ENCODE results near the gene PRR33. TPM values are rescaled to one million over a fixed set of nuclear protein-coding genes. Genes with fewer than 3 reads are reported as not detected.

Gene PRR33
- not detected in 2 replicates for total RNA-seq

DNA sequence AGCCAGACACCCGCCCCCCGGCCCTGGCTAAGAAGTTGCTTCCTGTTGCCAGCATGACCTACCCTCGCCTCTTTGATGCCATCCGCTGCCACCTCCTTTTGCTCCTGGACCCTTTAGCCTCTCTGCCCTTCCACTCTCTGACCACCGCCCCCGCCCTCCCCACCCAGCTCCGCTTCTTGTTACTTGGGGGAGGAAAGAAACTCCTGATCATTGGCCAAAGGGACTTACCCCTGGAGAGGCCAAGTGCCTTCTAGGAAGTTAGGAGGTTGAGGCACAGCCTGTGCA, at the start of gene PRR33:
TSS of gene PRR33 (minus strand) at position 65 of the 285 bp plus-strand sequence. CDS start 1,311 bp downstream, outside the sequence.

DNA sequence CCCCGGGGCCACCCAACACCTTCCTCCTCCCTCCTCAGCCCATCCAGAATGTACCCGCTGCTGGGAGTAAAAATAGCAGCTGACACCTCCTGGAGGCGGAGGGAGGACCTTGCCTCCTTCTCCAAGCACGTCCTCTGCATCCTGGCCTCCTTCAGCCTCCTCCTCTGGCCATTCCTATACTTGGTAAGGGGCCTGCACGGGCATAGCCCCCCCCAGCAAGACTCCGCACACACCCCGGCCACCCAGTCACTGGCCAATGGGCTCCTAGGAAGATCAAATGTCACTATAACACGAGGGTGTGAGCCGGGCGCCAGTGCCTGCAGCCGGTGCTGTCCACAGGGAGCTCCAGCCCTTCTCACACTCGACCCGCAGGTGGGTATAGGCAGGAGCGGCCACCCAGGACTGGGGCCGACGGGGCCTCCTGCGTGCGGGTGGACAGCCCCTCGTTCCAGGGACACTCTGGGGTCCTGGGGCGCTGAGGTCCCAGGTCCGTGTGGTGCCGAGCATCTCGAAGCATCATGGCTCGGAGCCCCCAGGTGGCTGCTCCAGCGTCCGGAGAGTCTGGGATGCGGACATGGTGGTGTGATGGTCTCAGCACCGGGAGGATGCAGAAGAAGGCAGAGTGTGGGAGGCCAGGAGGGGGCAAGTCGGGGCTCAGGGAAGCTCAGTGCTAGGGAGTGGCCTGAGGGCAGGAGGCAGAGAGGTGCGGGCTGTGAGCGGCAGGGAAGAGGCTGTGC, 27.9 kb upstream of the PRR33 start, which contains the start of gene TNNT3:
TSS of gene TNNT3 (plus strand) at position 313 of the 737 bp plus-strand sequence. CDS start 3,172 bp downstream, outside the sequence.

DNA sequence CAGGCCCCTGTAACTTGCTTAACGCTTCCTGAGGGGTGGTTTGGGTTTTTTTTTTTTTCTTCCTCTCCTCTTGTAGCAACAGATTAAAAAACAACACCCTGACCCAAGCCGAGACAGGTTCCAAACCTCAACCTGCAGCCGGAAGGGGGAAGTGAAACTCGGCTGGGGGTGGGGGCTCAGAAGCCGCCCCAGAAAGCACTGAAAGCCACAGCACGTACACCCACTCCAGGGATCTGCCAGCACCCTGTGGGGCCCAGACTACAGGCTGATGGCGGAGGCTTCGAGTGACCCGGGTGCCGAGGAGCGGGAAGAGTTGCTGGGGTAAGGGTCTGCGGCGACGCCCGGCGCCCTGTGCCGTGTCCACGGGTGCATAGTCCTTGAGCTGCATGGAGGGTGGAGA, 38.8 kb downstream of the PRR33 start, which contains the start of gene LSP1:
TSS of gene LSP1 (plus strand) at position 208 of the 400 bp plus-strand sequence. CDS start at position 269, 61 bp downstream.

DNA sequence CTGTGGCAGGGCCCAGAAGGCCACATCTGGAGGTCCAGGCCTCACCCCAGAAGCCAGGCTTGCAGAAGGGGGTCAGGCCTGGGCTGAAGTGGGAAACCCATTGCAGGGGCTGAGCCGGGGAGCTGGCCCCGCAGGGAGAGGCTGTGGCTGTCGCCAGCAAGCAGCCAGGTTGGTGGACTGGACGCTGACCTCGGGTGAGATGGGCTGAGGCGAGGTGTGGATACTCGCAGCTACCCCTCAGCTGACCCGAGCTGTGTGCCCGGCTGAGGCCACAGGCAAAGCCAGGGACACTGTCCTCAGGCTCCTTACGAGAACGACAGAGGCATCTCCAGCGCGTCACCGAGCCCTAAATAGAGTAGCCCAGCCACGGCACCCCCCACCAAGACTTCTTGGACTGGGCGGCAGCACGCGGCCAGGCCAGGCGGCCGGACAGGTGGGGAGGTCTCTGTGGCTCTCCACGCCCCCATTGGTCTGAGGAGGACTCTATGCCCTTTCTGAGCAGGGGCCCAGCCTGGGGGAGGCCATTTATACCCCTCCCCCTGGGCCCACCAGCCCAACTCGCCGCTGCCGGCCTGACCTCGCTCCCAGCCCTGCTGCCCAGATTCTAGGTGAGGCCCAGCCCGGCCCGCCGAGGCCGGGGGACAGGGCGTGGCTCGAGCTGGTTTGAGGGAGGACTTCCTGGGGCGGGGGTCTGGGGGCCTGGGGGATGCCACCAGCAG, 53.1 kb downstream of the PRR33 start, which contains the start of gene TNNI2:
TSS of gene TNNI2 (plus strand) at position 556 of the 719 bp plus-strand sequence. CDS start 716 bp downstream, outside the sequence.

Other genes with a start within 250 kb of the PRR33 start
- gene KRTAP5-6, start 194.7 kb downstream of the PRR33 start, total RNA-seq = not detected in 2 replicates
- gene IFITM10, start 141.3 kb downstream of the PRR33 start, total RNA-seq = 1.1 and 2.2 TPM in 2 replicates
- 226 and 354 TPM in 2 replicates for gene CTSD, start 128.0 kb downstream of the PRR33 start, total RNA-seq
- not detected in 2 replicates for gene SYT8, start 56.9 kb downstream of the PRR33 start, total RNA-seq
- gene TNNI2, start 52.9 kb downstream of the PRR33 start, total RNA-seq = not detected in 2 replicates
- 6.0 and 75.5 TPM in 2 replicates for gene LSP1, start 38.8 kb downstream of the PRR33 start, total RNA-seq
- 0.47 and 3.1 TPM in 2 replicates for gene TNNT3, start 27.8 kb upstream of the PRR33 start, total RNA-seq
- 18.5 and 182 TPM in 2 replicates for gene MRPL23, start 55.4 kb upstream of the PRR33 start, total RNA-seq
- gene H19, start 105.9 kb upstream of the PRR33 start, total RNA-seq = 18.6 and 518 TPM in 2 replicates
- gene IGF2, start 247.5 kb upstream of the PRR33 start, total RNA-seq = under 0.01 and 0.69 TPM in 2 replicates

Data from bronchial smooth muscle cell (primary cell).